DMS153 treated with DMSO at 0.1 percent for 48 hours (cell line): ENCODE data around the gene KLHDC8A.
"Not testable (repeated sequence)": the region's sequence is repeated elsewhere in the genome, so short reads cannot be mapped to it uniquely, and the experiment has no call there.

Experiments
- DNase-seq: peaks from one replicate; lab custom pipeline; 2025; ENCODE audit not compliant: unreplicated experiment; lab: John Stamatoyannopoulos, UW

The KLHDC8A gene, protein sequence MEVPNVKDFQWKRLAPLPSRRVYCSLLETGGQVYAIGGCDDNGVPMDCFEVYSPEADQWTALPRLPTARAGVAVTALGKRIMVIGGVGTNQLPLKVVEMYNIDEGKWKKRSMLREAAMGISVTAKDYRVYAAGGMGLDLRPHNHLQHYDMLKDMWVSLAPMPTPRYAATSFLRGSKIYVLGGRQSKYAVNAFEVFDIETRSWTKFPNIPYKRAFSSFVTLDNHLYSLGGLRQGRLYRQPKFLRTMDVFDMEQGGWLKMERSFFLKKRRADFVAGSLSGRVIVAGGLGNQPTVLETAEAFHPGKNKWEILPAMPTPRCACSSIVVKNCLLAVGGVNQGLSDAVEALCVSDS

GRCh38 chr1:205356440-205357139 is at the start of gene KLHDC8A:
Gene KLHDC8A, minus strand, starts transcription at chr1:205356922. Its CDS starts 13,318 bp downstream, at chr1:205343604.
- peak; percentile 45 for DNase-seq

GRCh38 chr1:205406252-205406651 is 49.5 kb upstream of the KLHDC8A start:
- not testable (repeated sequence) for DNase-seq

- not testable (repeated sequence) for DNase-seq
Measured at GRCh38 chr1:205404484-205404883, 47.8 kb upstream of the KLHDC8A start.

DNA sequence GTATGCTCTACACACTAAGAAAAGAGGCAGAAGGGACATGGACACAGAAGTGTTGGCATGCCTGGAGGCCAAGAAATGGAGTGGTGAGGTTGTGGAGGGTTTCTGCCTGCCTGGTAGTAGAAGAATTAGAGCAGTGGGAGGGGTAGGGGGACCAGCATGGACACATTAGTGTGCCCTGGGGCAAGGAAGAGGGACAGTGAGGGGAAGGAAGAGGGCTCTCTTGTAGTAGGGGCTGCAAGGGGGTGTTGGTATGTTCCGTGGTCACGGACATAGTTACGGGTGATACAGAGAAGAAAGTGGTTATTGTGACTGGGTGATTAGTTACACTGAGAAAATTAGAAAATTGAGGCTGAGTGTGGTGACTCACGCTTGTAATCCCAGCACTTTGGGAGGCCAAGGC is 41.9 kb upstream of the KLHDC8A start:
- no peak for DNase-seq

GRCh38 chr1:205396967-205397616 is 40.4 kb upstream of the KLHDC8A start:
- DNase-seq, result peak; percentile 97

DNA sequence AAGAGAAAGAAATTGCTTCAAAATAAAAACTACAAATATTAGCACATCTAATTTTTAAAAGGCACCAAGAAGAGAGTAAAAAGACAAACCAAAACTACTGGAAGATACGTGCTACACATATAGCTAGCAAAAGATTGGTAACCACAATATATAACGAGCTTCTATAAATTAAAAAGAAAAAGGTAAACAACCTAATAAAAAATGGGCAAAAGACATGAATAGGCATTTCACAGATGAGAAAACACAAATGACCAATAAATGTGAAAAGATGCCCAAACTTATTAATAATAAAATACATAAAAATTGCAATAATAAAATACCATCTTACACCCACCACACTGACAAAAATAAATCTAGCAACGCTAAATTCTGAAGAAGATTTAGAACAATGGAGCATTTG is 38.9 kb upstream of the KLHDC8A start:
- no peak for DNase-seq

DNA sequence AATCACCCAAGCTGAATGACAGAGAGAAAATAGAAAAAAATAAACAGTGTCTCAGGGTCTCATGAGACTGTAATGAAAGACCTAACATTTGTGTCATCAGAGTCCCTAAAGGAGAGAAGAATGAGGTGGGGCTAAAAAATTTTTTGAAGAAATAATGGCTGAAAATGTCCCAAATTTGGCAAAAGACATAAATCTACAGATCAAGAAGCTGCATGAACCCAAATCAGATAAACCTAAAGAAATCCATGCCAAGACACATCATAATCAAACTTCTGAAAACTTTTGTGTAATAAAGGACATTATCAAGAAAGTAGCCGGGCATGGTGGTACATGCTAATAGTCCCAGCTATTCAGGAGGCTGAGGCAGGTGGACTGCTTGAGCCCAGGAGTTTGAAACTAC is 35.9 kb upstream of the KLHDC8A start:
- DNase-seq, result no peak

DNA sequence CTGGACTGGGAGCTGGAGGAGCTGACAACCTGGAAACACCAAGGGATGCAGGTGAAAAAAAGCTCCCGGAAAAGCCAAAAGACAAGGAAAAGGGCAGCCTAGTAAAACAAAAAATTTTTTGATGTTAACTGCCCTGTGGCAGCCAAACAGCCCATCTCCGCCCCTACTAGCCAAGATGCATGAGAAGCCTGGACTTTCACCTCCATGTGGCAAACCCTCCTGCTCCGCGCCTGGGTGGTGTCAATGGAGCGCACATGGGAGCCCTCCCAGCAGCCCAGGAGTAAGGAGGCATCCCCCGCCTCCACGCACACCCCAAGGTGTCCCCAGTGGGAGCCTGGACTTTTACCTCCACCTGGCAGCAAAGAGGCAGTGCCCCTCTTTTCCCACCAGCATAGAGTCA is 34.7 kb upstream of the KLHDC8A start:
- DNase-seq, result no peak

DNA sequence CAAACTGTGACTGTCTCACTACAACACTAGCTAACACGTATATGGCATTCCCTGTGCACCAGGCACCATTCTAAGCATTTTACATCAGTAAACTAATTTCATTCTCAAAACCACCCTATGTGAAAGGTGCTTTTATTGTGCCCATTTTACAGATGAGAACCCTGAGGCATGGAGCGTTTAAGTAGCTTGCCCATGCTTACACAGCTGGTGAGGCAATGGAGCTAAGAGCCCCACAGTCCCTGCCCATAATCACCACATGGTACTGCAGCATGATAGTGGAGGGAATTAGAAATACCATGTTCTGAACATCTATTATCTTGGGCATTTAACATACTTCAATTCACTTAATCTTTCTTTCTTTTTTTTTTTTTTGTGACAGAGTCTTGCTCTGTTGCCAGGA is 31.1 kb upstream of the KLHDC8A start:
- DNase-seq, result no peak

GRCh38 chr1:205382990-205383389 is 26.3 kb upstream of the KLHDC8A start:
- DNase-seq, result not testable (repeated sequence)

- DNase-seq, result no peak
Measured at GRCh38 chr1:205382561-205382960, 25.8 kb upstream of the KLHDC8A start.

DNA sequence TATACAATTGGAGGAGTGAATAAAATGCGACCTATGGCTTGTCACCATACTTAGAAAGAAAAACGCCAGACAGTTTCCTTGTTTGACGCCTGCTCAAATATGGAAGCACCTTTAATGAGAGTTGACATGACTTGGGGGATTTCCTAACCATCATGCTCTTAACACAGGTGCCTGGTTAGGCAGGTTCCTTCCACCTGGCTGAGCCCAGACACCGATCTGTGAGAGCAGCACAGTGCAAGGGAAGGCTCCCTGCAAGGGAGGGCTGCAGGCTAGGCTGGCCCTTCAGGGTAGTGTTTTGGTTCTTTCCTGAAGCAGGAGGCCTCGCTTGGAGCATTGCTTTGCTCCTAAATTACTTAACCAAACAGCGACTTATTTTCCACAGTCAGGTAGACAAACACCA is 24.6 kb upstream of the KLHDC8A start:
- no peak for DNase-seq

DNA sequence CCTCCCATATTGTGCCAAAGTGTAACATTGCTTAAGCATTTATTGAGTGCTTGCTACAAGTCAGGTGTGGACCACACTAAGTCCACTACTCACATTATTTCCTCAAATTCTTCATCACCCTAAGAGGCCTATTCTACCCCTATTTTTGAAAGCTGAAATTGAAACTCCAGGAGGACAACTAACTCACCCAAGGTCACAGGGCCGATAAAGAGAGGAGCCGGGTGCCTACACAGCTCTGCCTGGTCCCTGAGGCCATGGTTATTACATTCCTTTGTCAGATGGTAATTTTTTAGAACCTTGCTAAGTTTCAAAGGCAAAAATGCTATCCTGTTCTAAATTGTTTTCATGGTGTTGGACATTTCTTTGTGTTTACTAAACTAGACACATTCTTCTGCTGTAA is 24.2 kb upstream of the KLHDC8A start:
- no peak for DNase-seq

GRCh38 chr1:205379056-205379455 is 22.3 kb upstream of the KLHDC8A start:
- DNase-seq, result no peak

- no peak for DNase-seq
Measured at GRCh38 chr1:205377355-205377754, 20.6 kb upstream of the KLHDC8A start.

GRCh38 chr1:205376739-205377138 is 20.0 kb upstream of the KLHDC8A start:
- no peak for DNase-seq

GRCh38 chr1:205375835-205376545 is 19.3 kb upstream of the KLHDC8A start:
- DNase-seq, result peak; percentile 65

- DNase-seq, result no peak
Measured at GRCh38 chr1:205374210-205375078, 17.7 kb upstream of the KLHDC8A start.

DNA sequence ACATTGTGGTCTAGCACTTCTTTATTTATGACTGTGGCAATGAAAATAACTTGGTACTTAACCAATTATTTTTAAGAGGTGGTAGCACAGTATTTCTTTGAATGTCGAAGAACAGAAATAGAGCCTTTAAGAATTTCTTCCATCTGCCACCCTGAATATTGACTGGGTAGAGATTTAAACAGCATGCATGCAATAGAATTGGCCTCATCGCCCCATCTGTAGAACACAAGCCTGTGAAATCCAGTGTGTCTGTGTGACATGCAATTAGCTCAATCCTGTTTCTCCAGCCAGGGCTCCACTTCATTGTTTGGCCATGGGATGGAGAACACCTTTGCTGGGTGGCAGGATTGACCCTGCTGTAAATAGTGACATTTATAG is 17.1 kb upstream of the KLHDC8A start:
- no peak for DNase-seq

DNA sequence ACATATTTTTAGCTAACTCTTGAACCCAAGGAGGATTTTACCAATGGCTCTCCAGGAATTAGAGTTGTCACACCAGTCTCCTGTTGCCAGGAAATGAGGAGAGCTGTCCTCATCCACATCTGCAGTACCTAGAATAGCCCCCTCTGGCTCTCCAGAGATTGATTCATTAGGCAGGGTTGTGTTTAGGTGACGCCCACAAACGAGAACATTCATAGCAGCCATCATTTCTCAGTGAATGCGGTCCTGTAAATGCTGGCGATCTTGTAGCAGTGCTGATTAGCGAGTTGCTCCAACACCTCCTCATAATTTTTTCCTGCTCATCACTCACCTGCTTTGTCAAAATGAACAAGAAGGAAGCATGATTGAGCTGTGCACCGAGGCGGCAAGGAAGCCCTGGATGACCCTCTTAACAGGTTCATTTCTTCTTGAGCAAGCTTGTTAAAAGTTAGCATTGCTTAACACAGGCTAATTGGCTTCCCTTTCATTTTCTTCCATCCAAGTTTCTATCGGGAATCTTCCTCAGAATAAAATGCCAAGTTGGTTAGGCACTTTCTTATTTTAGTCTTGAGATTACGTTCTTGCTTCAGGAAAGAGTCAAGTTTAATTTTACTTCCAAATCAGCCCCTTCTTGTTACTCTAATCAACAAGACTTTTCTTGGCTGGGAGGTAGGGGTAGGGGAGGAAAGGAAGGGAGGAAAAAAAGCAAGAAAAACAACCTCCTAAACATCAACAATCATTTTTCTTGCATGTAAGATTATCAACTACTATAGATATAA is 16.5 kb upstream of the KLHDC8A start:
- DNase-seq, result no peak
